ENCODE data around the gene PRAMEF18.
"Not testable (repeated sequence)": the region's sequence is repeated elsewhere in the genome, so short reads cannot be mapped to it uniquely, and the experiment has no call there.

The PRAMEF18 gene, protein sequence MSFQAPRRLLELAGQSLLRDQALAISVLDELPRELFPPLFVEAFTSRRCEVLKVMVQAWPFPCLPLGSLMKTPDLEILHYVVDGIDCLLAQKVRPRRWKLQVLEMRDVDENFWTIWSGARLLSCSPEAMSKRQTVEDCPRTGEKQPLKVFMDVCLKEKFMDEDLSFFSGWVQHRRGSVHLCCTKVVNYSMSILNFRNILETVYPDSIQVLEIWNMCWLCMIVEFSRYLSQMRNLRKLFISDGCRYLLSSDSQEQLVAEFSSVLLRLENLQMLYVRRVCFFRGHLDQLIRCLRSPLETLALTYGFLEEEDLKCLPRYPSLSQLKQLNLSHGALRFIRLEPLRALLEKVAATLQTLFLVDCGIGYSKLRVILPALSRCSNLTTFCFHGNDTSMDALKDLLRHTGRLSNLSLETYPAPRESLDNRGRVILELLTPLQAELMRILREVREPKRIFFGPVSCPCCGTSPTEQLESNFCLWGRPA

DNA sequence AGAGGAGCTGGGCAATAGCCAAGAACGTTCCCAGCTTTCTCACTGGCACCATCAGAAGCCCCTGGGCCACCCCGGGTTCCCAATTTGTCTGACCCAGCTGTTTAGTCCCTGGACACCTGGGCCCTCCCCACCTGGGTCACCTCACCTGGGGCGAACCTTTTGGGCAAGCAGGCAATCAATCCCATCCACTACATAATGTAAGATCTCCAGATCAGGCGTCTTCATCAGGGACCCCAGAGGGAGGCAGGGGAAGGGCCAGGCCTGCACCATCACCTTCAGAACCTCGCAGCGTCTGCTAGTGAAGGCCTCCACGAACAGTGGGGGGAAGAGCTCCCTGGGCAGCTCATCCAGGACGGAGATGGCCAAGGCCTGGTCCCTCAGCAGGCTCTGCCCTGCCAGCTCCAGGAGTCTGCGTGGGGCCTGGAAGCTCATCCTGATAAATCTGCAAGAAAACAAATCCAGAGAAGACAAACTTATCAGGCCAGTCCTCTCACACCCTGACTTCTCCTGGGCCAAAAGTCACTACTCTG lies at the start of gene PRAMEF18:
Gene PRAMEF18, minus strand, starts transcription at position 480 of the 530 bp plus-strand sequence. Its CDS starts 48 bp downstream, at position 432.
- not testable (repeated sequence) for H3K4me3 Mint-ChIP-seq; H3K27ac Mint-ChIP-seq; H3K4me1 Mint-ChIP-seq (ENCODE audit: low read depth); H3K36me3 Mint-ChIP-seq; H3K27me3 Mint-ChIP-seq; H3K9me3 Mint-ChIP-seq (ENCODE audit: low read depth)

DNA sequence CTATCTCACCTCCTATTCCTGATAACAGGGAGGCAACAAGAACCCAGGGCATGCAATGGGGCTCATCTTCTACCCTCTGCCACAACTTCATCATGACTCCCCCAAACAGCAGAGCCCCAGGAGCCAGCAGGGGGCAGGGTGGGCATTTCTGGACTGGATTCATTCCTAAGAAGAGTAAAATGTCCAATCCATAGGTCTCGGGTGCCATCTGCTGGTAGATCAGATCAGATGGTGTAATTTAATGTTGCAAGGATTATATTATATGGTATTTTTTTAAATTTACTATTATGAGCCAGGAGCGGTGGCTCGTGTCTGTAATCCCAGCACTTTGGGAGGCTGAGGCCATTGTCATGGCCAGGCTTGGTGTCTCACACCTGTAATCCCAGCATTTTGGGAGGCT lies 39.2 kb upstream of the PRAMEF18 start:
- not testable (repeated sequence) for H3K27ac Mint-ChIP-seq; H3K36me3 Mint-ChIP-seq; H3K27me3 Mint-ChIP-seq; H3K9me3 Mint-ChIP-seq (ENCODE audit: low read depth); H3K4me1 Mint-ChIP-seq (ENCODE audit: low read depth); H3K4me3 Mint-ChIP-seq

DNA sequence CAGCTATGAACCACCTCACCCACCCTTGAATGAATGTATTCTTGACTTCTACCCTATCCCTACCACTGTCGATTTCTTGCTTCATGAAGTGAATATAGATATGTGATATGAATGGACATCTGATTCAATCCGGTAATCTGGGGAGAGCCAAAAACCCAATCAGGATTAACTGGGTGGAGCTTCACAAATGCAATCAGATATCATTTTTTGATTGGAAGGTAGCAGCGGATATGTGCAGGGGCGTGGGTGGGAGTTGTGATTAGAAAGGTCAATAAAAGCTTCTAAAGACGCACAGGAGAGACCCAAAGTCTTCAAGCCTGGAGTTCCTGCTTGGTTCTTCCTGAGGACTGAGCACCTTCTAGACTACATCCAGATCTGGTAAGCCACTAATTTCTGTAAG lies 27.9 kb upstream of the PRAMEF18 start, which contains the start of gene PRAMEF5:
Gene PRAMEF5, plus strand, starts transcription at position 301 of the 400 bp plus-strand sequence. CDS start 5,071 bp downstream, outside the sequence.
- not testable (repeated sequence) for H3K9me3 Mint-ChIP-seq (ENCODE audit: low read depth); H3K4me1 Mint-ChIP-seq (ENCODE audit: low read depth); H3K4me3 Mint-ChIP-seq; H3K36me3 Mint-ChIP-seq; H3K27me3 Mint-ChIP-seq; H3K27ac Mint-ChIP-seq

DNA sequence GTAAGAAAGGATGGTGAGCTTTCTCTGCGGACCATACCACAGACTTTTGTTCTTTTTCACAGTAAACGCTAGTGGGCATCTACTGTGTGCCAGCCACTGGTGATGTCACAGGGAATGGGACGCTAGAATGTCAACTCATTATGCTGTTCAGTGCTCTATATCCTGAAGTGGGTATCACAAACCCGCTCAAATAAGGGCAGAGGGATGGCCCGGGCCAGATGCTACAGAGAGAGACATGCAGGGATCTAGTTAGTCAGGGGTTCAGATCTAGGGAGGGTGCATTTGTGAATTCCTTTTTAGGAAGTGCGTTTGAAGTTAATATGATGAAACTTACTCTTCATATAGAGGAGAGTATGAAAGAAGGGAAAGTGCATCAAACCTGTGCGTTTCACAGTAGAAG lies 21.2 kb upstream of the PRAMEF18 start:
- not testable (repeated sequence) for H3K27me3 Mint-ChIP-seq; H3K27ac Mint-ChIP-seq; H3K36me3 Mint-ChIP-seq; H3K9me3 Mint-ChIP-seq (ENCODE audit: low read depth); H3K4me3 Mint-ChIP-seq; H3K4me1 Mint-ChIP-seq (ENCODE audit: low read depth)

DNA sequence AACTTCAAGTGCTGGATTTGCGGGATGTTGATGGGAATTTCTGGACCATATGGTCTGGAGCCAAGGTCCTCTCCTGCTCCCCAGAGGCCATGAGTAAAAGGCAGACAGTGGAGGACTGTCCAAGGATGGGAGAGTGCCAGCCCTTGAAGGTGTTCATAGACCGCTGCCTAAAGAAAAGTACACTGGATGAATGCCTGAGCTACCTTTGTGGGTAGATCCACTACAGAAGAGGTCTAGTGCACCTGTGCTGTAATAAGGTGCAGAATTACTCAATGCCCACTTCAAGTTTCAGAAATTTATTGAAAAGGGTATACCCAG lies 20.6 kb upstream of the PRAMEF18 start:
- H3K27ac Mint-ChIP-seq; H3K27me3 Mint-ChIP-seq; H3K4me3 Mint-ChIP-seq; H3K36me3 Mint-ChIP-seq; H3K9me3 Mint-ChIP-seq (ENCODE audit: low read depth); H3K4me1 Mint-ChIP-seq (ENCODE audit: low read depth): not testable (repeated sequence)

DNA sequence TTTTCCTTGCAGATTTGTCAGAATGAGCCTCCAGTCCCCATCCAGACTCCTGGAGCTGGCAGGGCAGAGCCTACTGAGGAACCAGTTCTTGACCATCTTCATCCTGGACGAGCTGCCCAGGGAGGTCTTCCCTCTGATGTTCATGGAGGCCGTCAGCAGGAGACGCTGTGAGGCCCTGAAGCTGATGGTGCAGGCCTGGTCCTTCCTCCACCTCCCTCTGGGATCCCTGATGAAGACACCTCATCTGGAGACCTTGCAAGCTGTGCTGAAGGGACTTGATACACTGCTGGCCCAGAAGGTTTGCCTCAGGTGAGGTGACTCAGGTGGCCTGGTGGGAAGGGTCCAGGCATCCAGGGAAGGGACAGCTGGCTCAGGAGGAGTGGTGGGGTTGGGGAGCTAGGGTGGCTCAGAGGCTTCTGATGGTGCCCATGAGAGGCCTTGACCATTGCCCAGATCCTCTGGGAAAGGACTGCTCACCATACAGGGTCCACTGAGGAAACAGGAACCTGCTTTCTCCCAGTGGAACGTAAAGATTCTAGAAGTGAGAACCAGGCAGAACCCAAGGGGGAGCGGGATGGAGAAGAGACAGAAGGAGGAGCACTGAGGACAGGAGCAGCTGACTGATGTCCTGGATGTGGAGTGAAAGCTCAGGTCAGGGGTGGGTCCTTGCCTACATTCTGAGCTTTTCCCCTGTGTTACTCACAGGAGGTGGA lies 20.0 kb upstream of the PRAMEF18 start:
- not testable (repeated sequence) for H3K9me3 Mint-ChIP-seq (ENCODE audit: low read depth); H3K27ac Mint-ChIP-seq; H3K36me3 Mint-ChIP-seq; H3K4me1 Mint-ChIP-seq (ENCODE audit: low read depth); H3K27me3 Mint-ChIP-seq; H3K4me3 Mint-ChIP-seq

DNA sequence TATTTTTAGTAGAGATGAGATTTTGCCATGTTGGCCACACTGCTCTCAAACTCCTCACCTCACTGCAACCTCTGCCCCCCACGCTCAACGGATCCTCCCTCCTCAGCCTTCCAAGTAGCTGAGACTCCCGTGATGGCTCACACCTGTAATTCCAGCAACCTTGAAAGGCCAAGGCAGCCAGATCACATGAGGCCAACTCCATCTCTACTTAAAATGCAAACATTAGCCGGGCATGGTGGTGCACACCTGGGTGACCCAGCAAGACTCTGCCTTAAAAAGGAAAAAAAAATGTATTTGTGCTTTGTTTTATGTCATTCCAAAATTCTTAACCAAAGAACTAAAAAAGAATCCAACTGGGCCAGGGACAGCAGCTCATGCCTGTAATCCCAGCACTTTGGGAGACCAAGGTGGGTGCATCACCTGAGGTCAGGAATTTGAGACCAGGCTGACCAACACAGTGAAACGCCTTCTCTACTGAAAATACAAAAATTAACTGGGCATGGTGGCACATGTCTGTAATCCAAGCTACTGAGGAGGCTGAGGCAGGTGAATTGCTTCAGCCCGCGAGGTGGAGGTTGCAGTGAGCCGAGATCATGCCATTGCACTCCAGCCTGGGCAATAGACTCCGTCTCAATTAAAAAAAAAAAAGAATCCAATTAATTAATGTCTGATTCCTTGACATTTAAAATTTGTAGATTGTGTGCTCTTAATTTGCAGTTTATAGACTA lies 17.7 kb upstream of the PRAMEF18 start:
- H3K4me3 Mint-ChIP-seq; H3K4me1 Mint-ChIP-seq (ENCODE audit: low read depth); H3K27me3 Mint-ChIP-seq; H3K36me3 Mint-ChIP-seq; H3K9me3 Mint-ChIP-seq (ENCODE audit: low read depth); H3K27ac Mint-ChIP-seq: not testable (repeated sequence)

DNA sequence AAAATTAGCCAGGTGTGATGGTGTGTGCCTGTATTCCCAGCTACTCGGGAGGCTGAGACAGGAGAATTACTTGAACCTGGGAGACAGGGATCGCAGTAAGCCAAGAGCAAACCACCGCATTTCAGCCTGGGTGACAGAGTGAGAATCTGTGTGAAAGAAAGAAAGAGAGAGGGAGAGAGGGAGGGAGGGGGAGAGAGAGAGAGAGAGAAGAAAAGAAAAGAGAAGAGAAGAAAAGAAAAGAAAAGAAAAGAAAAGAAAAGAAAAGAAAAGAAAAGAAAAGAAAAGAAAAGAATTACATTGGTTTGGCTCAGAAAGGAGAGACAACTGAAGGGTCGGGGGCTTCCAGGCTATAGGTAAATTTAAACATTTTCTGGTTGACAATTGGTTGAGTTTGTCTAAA lies 13.7 kb upstream of the PRAMEF18 start:
- H3K36me3 Mint-ChIP-seq; H3K9me3 Mint-ChIP-seq (ENCODE audit: low read depth); H3K27me3 Mint-ChIP-seq; H3K4me3 Mint-ChIP-seq; H3K27ac Mint-ChIP-seq; H3K4me1 Mint-ChIP-seq (ENCODE audit: low read depth): not testable (repeated sequence)

DNA sequence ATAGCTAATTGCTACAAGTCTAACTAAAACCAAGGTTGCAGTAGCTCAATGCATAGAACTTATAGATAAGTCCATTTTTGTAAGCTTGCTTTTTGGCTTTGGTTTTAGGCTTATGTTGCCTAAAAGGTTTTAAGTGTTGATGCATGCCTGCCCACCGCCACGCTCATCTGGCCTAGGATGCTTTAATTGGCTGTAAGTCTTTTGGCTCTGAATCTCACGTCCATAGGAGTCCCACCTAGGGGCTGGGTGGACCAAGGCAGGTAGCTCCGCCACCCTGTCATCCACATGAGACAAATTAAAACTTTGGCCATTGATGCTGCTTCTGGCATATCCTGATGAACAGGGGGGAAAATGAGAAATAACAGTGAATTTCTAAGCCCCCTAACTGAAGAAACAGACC lies 11.6 kb upstream of the PRAMEF18 start:
- H3K4me1 Mint-ChIP-seq (ENCODE audit: low read depth); H3K9me3 Mint-ChIP-seq (ENCODE audit: low read depth); H3K27ac Mint-ChIP-seq; H3K36me3 Mint-ChIP-seq; H3K27me3 Mint-ChIP-seq; H3K4me3 Mint-ChIP-seq: not testable (repeated sequence)

DNA sequence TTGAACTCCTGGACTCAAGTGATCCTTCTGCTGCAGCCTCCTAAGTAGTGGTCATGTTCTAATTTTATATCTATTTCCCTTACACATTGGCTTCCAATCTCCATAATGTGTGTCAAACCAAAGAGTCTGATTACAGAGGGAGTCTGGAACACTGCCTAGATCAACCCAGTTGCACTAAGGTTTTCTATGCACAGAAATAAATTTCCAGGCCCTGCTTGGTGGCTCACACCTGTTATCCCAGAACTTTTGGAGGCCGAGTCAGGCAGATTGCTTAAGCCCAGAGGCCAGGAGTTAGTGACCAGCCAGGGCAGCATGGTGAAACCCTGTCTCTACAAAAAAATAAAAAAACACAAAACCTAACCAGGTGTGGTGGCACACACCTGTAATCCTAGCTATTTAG lies 8.1 kb upstream of the PRAMEF18 start:
- not testable (repeated sequence) for H3K4me1 Mint-ChIP-seq (ENCODE audit: low read depth); H3K4me3 Mint-ChIP-seq; H3K9me3 Mint-ChIP-seq (ENCODE audit: low read depth); H3K36me3 Mint-ChIP-seq; H3K27ac Mint-ChIP-seq
- H3K27me3 Mint-ChIP-seq = peaks cover 13% of the 10 kb centered on the region

DNA sequence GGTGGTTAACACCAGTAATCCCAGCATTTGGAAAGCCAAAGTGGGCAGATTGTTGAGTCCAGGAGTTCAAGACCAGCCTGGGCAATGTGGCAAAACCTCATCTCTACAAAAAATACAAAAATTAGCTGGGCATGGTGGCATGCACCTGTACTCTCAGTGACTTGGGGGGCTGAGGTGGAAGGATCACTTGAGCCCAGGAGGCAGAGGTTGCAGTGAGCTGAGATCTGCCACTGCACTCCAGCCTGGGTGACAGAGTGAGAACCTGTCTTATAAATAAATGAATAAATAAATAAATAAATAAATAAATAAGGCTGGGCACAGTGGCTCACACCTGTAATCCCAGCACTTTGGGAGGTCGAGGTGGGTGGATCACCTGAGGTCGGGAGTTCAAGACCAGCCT lies 6.1 kb upstream of the PRAMEF18 start:
- H3K36me3 Mint-ChIP-seq; H3K4me1 Mint-ChIP-seq (ENCODE audit: low read depth); H3K4me3 Mint-ChIP-seq; H3K27ac Mint-ChIP-seq; H3K9me3 Mint-ChIP-seq (ENCODE audit: low read depth): not testable (repeated sequence)
- H3K27me3 Mint-ChIP-seq = peaks cover 13% of the 10 kb centered on the region

DNA sequence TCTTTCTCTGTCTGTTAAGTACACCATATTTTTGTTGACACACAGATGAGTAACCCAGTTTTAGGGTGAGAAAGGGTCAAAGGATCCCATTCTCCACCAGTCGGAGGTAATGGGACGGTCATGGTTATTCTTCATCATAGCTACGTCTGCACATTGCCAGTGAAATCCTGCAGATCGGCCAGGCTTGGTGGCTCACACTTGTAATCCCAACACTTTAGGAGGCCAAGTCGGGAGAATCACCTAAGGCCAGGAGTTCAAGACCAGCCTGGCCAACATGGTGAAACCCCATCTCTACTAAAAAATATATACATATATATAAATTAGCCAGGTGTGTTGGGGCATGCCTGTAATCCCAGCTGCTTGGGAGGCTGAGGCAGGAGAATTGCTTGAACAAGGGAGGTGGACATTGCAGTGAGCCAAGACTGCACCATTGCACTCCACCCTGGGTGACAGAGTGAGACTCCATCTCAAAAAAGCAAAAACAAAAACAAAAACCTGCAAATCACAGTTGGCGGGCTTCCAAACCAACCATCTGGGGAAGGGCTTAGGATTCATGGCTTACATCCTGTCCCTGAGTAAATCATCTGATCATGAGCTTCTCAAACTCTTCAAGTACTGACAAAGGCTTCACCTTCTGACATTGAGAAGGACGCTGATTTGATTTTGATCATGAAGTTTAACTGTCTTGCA lies 5.3 kb upstream of the PRAMEF18 start:
- H3K36me3 Mint-ChIP-seq; H3K4me3 Mint-ChIP-seq; H3K9me3 Mint-ChIP-seq (ENCODE audit: low read depth); H3K4me1 Mint-ChIP-seq (ENCODE audit: low read depth); H3K27ac Mint-ChIP-seq: not testable (repeated sequence)
- peaks cover 14% of the 10 kb centered on the region for H3K27me3 Mint-ChIP-seq

DNA sequence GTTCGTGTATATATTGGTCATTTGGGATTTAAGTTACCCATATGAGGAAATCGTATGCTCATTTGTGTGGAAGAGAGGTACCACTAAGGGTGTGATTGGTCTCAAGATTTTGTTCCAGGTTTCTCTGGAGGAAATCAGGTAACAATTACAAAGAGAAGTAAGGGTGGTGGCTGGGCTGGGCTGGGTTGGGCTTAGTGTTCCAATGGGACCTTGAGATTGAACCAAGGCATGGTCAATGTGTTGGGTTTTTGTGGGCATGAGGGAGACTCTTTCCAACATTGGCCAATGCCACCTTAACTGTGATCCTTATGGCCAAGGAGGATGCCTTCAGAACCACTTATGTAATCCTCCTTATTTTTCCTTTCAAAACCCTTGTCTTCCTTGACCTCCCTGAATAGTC lies 4.6 kb upstream of the PRAMEF18 start:
- H3K9me3 Mint-ChIP-seq (ENCODE audit: low read depth); H3K36me3 Mint-ChIP-seq; H3K4me3 Mint-ChIP-seq; H3K4me1 Mint-ChIP-seq (ENCODE audit: low read depth); H3K27ac Mint-ChIP-seq: not testable (repeated sequence)
- peaks cover 14% of the 10 kb centered on the region for H3K27me3 Mint-ChIP-seq

DNA sequence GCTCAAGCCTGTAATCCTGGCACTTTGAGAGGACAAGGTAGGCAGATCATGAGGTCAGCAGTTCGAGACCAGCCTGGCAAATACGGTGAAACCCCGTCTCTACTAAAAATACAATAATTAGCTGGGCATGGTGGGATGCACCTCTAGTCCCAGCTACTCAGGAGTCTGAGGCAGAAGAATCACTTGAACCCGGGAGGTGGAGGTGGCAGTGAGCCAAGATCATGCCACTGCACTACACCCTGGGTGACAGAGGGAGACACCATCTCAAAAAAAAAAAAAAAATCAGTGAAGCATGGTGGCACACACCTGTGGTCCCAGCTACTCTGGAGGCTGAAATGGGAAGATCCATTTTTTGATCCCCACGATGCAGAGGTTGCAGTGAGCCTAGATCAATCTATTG lies 4.1 kb upstream of the PRAMEF18 start:
- H3K36me3 Mint-ChIP-seq; H3K9me3 Mint-ChIP-seq (ENCODE audit: low read depth); H3K4me3 Mint-ChIP-seq; H3K27ac Mint-ChIP-seq; H3K4me1 Mint-ChIP-seq (ENCODE audit: low read depth): not testable (repeated sequence)
- peaks cover 14% of the 10 kb centered on the region for H3K27me3 Mint-ChIP-seq

DNA sequence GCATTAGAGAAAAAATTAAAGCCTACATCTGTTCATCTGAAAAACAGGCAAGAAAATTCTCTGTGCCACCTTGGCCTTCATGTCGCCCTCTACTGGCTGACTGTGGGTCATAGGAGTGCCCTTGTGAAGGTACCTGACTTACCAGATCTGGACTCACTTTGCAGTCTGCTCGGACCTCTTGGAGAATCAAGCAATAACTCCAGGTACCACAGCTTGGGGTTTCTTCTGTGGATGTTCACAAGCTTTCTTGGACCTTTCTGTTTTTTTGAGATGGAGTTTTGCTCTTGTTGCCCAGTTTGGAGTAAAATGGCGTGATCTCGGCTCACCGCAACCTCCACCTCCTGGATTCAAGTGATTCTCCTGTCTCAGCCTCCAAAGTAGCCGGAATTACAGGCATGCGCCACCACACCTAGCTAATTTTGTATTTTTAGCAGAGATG lies 2.4 kb upstream of the PRAMEF18 start:
- H3K27me3 Mint-ChIP-seq = peaks cover 14% of the 10 kb centered on the region
- no peaks in the 10 kb centered on the region for H3K9me3 Mint-ChIP-seq (ENCODE audit: low read depth)
- H3K4me1 Mint-ChIP-seq (ENCODE audit: low read depth) = no peaks in the 10 kb centered on the region
- no peak overlapping the region for H3K4me3 Mint-ChIP-seq
- H3K36me3 Mint-ChIP-seq = no peaks in the 10 kb centered on the region
- H3K27ac Mint-ChIP-seq = no peak overlapping the region

Data from activated naive CD8-positive, alpha-beta T cell (primary cell).